Vagina (tissue), 2 donors: ENCODE measurements around the gene DNMT3L. TPM values are rescaled to one million over a fixed set of nuclear protein-coding genes. Genes with fewer than 3 reads are reported as not detected.

Experiments used
- DNase-seq, 2 donors: peaks; one replicate each; pipeline ENCODE4 v3.0.0-alpha.2; 2017; ENCODE audit errors: extremely low spot score in 2 of 2
- H3K27ac ChIP-seq: fragments of 200-600 bp; sonication (generic); one replicate; pipeline ENCODE4 v1.5.1; 2019
- H3K27me3 ChIP-seq: fragments of 200-600 bp; sonication (generic); one replicate; pipeline ENCODE4 v1.5.1; 2019
- H3K36me3 ChIP-seq, 2 donors: fragments of 200-600 bp; sonication (generic); one replicate each; pipeline ENCODE4 v1.5.1; 2017 to 2019
- H3K4me1 ChIP-seq: fragments of 200-600 bp; sonication (generic); one replicate; pipeline ENCODE4 v1.5.1; 2019
- H3K4me3 ChIP-seq, 2 donors: fragments of 200-600 bp; sonication (generic); 1 replicate in 1 of 2; 2 replicates in 1 of 2; pipeline ENCODE4 v1.5.1; 2016 to 2019
- H3K9me3 ChIP-seq: fragments of 200-600 bp; sonication (generic); one replicate; pipeline ENCODE4 v1.5.1; 2019
- CTCF ChIP-seq, 3 experiments: fragments of 450-650 bp in 2 of 3; fragments of 200-600 bp in 1 of 3; sonication (generic) in 1 of 3; IDR thresholded peaks; one replicate each; pipeline ENCODE4 v1.5.1; 2017 to 2019; ENCODE audit warnings: antibody characterized with exemption in 3 of 3, mild to moderate bottlenecking in 2 of 3, moderate library complexity in 2 of 3
- POLR2A ChIP-seq, 2 donors: fragments of 450-650 bp; IDR thresholded peaks; one replicate each; pipeline ENCODE4 v1.6.1; 2017; ENCODE audit warnings: antibody characterized with exemption in 2 of 2, mild to moderate bottlenecking in 2 of 2, moderate library complexity in 2 of 2
- POLR2AphosphoS5 ChIP-seq, 2 donors: sonication (generic); formaldehyde crosslinking; IDR thresholded peaks; one replicate each; pipeline ENCODE4 v1.9.0; 2017; ENCODE audit warnings: antibody characterized with exemption in 2 of 2, mild to moderate bottlenecking in 2 of 2, low read depth in 1 of 2; ENCODE audit not compliant: insufficient read depth in 1 of 2
- intact Hi-C: fragments of 100-400 bp; cut with DNase I; formaldehyde crosslinking; loops from one replicate; pipeline ENCODE4 v1.15.1; 2023
- total RNA-seq: library from RNA; depleted of rRNA; stranded (reverse); fragments of >200 nt; gene quantifications from one replicate; pipeline ENCODE4 v1.2.3, GENCODE V29; 2016

The DNMT3L gene
- total RNA-seq, 1 donor from 2014 or later, result not detected

GRCh38 chr21:44298301-44298700 lies 36.6 kb upstream of the DNMT3L start:
- Histone ChIP-seq H3K4me3 (no peak overlapping the region), H3K27ac (peak overlapping the region; percentile 15), H3K9me3 (no peaks in the 10 kb centered on the region), H3K4me1 (peaks cover 70% of the 10 kb centered on the region), H3K27me3 (no peaks in the 10 kb centered on the region), H3K36me3 (no peaks in the 10 kb centered on the region)
- intact Hi-C loops, result no loop called here
- DNase-seq, result no peak
- no peak for TF ChIP-seq POLR2AphosphoS5 (IDR thresholded peaks at IDR 0.05; ENCODE audit: insufficient read depth in 1 of 2, low read depth in 1 of 2)
- TF ChIP-seq POLR2A (IDR thresholded peaks at IDR 0.05), result no peak
- TF ChIP-seq CTCF (IDR thresholded peaks at IDR 0.05), result no peak

GRCh38 chr21:44297525-44298290 lies 36.0 kb upstream of the DNMT3L start:
- Histone ChIP-seq H3K9me3 (no peaks in the 10 kb centered on the region), H3K27ac (peak overlapping the region; percentile 15), H3K4me1 (peaks cover 64% of the 10 kb centered on the region), H3K27me3 (no peaks in the 10 kb centered on the region), H3K4me3 (no peak overlapping the region), H3K36me3 (no peaks in the 10 kb centered on the region)
- intact Hi-C loops, result no loop called here
- TF ChIP-seq POLR2AphosphoS5 (IDR thresholded peaks at IDR 0.05; ENCODE audit: insufficient read depth in 1 of 2, low read depth in 1 of 2) (peak; percentile 31 to 39), POLR2A (IDR thresholded peaks at IDR 0.05) (no peak), CTCF (IDR thresholded peaks at IDR 0.05) (peak; percentile 53 to 88 (median 72))
- no peak for DNase-seq

GRCh38 chr21:44296916-44297315 lies 35.2 kb upstream of the DNMT3L start:
- Histone ChIP-seq H3K9me3 (no peaks in the 10 kb centered on the region), H3K27ac (no peak overlapping the region), H3K36me3 (no peaks in the 10 kb centered on the region), H3K27me3 (no peaks in the 10 kb centered on the region), H3K4me1 (peaks cover 56% of the 10 kb centered on the region), H3K4me3 (no peak overlapping the region)
- no peak for TF ChIP-seq CTCF (IDR thresholded peaks at IDR 0.05)
- no peak for TF ChIP-seq POLR2A (IDR thresholded peaks at IDR 0.05)
- no peak for TF ChIP-seq POLR2AphosphoS5 (IDR thresholded peaks at IDR 0.05; ENCODE audit: insufficient read depth in 1 of 2, low read depth in 1 of 2)
- DNase-seq, result no peak
- intact Hi-C loops, result no loop called here

- H3K36me3 ChIP-seq, result no peaks in the 10 kb centered on the region
- H3K4me1 ChIP-seq, result peaks cover 48% of the 10 kb centered on the region
- intact Hi-C loops, result no loop called here
- H3K9me3 ChIP-seq, result no peaks in the 10 kb centered on the region
- H3K27me3 ChIP-seq, result no peaks in the 10 kb centered on the region
- DNase-seq, result no peak
- H3K27ac ChIP-seq, result no peak overlapping the region
- TF ChIP-seq POLR2A (IDR thresholded peaks at IDR 0.05) (no peak), CTCF (IDR thresholded peaks at IDR 0.05) (no peak), POLR2AphosphoS5 (IDR thresholded peaks at IDR 0.05; ENCODE audit: insufficient read depth in 1 of 2, low read depth in 1 of 2) (no peak)
- H3K4me3 ChIP-seq, result no peak overlapping the region
Measured at GRCh38 chr21:44296103-44296519, 34.4 kb upstream of the DNMT3L start.

- no peak for DNase-seq
- Histone ChIP-seq H3K4me1 (peaks cover 43% of the 10 kb centered on the region), H3K27ac (no peak overlapping the region), H3K4me3 (no peak overlapping the region), H3K27me3 (no peaks in the 10 kb centered on the region), H3K9me3 (no peaks in the 10 kb centered on the region), H3K36me3 (no peaks in the 10 kb centered on the region)
- TF ChIP-seq CTCF (IDR thresholded peaks at IDR 0.05), result no peak
- no peak for TF ChIP-seq POLR2AphosphoS5 (IDR thresholded peaks at IDR 0.05; ENCODE audit: insufficient read depth in 1 of 2, low read depth in 1 of 2)
- no peak for TF ChIP-seq POLR2A (IDR thresholded peaks at IDR 0.05)
- intact Hi-C loops, result no loop called here
Measured at GRCh38 chr21:44295646-44296045, 33.9 kb upstream of the DNMT3L start.
